Tibial nerve (tissue), 4 donors: ENCODE measurements around the gene GHDC. TPM values are rescaled to one million over a fixed set of nuclear protein-coding genes. Genes with fewer than 3 reads are reported as not detected.
"Not testable (repeated sequence)": the region's sequence is repeated elsewhere in the genome, so short reads cannot be mapped to it uniquely, and the experiment has no call there.

ENCODE experiments used
- DNase-seq, 2 donors: peaks; one replicate each; pipeline ENCODE4 v3.0.0-alpha.2; 2019; ENCODE audit warnings: low spot score in 2 of 2
- H3K27ac ChIP-seq, 4 donors: fragments of 200-600 bp; sonication (generic) in 3 of 4; one replicate each; pipeline ENCODE4 v1.5.1; 2017 to 2019; ENCODE audit warnings: mild to moderate bottlenecking in 1 of 4
- H3K27me3 ChIP-seq, 2 donors: fragments of 200-600 bp; sonication (generic) in 1 of 2; one replicate each; pipeline versions ENCODE4 v1.5.1 to v1.6.0; 2017 to 2019
- H3K36me3 ChIP-seq, 3 donors: fragments of 200-600 bp; sonication (generic); one replicate each; pipeline ENCODE4 v1.5.1; 2018 to 2019
- H3K4me1 ChIP-seq, 4 donors: fragments of 200-600 bp; sonication (generic) in 3 of 4; one replicate each; pipeline ENCODE4 v1.5.1; 2017 to 2019
- H3K4me3 ChIP-seq, 4 donors: fragments of 200-600 bp; sonication (generic) in 3 of 4; one replicate each; pipeline ENCODE4 v1.5.1; 2017 to 2019; ENCODE audit warnings: mild to moderate bottlenecking in 1 of 4, moderate library complexity in 1 of 4
- H3K9me3 ChIP-seq, 4 donors: fragments of 200-600 bp; sonication (generic) in 3 of 4; one replicate each; pipeline ENCODE4 v1.5.1; 2017 to 2019
- EP300 ChIP-seq, 2 donors: sonication (generic); formaldehyde crosslinking; IDR thresholded peaks; one replicate each; pipeline ENCODE4 v1.6.1; 2017; ENCODE audit warnings: antibody characterized with exemption in 2 of 2, mild to moderate bottlenecking in 1 of 2
- POLR2A ChIP-seq, 2 donors: fragments of 450-650 bp; IDR thresholded peaks; one replicate each; pipeline ENCODE4 v1.6.1; 2017; ENCODE audit warnings: antibody characterized with exemption in 2 of 2, mild to moderate bottlenecking in 2 of 2, moderate library complexity in 2 of 2
- WGBS, 2 donors: methylation state at CpG; one replicate each; pipeline ENCODE4 v1.1.5; 2018; 5-methylcytosine and 5-hydroxymethylcytosine counted together
- total RNA-seq, 4 donors: library from RNA; depleted of rRNA; stranded (reverse); fragments of >200 nt; gene quantifications; one replicate each; pipeline ENCODE4 v1.1.0, GENCODE V29; 2016
- TF ChIP-seq, protein P1 (sequence below), 5 experiments: fragments of 200-600 bp in 3 of 5; fragments of 450-650 bp in 2 of 5; sonication (generic) in 3 of 5; IDR thresholded peaks; one replicate each; pipeline ENCODE4 v1.5.1; 2016 to 2019; ENCODE audit warnings: antibody characterized with exemption in 5 of 5, mild to moderate bottlenecking in 3 of 5, moderate library complexity in 2 of 5

The GHDC gene, protein sequence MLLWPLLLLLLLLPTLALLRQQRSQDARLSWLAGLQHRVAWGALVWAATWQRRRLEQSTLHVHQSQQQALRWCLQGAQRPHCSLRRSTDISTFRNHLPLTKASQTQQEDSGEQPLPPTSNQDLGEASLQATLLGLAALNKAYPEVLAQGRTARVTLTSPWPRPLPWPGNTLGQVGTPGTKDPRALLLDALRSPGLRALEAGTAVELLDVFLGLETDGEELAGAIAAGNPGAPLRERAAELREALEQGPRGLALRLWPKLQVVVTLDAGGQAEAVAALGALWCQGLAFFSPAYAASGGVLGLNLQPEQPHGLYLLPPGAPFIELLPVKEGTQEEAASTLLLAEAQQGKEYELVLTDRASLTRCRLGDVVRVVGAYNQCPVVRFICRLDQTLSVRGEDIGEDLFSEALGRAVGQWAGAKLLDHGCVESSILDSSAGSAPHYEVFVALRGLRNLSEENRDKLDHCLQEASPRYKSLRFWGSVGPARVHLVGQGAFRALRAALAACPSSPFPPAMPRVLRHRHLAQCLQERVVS
- 10 to 100 TPM; 36.4 to 77.9 (median 40.7) TPM for total RNA-seq

DNA sequence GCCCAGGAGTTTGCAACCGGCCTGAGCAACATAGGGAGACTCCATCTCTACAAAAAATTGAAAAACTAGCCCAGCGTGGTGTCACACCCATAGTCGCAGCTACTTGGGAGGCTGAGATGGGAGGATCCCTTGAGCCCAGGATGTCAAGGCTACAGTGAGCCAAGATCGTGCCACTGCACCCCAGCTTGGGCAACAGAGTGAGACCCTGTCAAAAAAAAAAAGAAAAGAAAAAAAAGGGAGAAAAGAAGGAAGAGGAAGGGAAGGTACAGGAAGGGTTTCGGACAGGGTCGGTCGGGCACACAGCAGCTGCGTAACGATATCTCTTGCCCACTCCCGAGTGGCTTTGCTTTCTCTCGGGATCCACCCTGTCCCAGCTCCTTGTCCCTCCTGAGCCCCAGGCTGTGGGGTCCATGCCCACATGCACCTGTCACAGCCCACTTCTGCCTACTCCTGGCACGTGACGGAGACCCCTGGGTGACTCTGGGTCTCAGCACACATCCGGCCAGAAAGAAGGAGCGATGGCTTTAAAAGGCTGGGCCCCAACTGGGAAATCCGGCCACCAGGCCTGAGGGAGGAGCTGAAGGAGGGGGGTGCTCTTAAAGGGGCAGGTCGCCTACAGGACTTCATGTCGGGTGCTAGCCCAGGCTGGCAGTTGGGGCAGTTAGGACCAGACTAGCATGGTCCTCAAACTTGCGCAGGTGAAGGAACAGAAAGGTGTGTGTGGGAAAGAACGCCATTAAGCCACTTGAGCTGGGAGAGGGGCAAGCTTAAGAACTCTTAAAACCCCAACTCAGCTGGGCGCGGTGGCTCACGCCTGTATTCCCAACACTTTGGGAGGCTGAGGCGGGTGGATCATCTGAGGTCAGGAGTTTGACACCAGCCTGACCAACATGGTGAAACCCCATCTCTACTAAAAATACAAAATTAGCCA lies at the start of gene GHDC:
GHDC (minus strand) TSS at position 526 of the 931 bp plus-strand sequence. CDS start 913 bp downstream, outside the sequence.
- Histone ChIP-seq H3K27ac (peak within 1 kb of the TSS; percentile 61 to 86 (median 86)), H3K36me3 (peaks cover 0 to 35% (median 0%) of the 10 kb centered on the region in 3 donors), H3K27me3 (no peaks in the 10 kb centered on the region), H3K4me1 (peaks cover 0 to 23% (median 12%) of the 10 kb centered on the region in 4 donors), H3K9me3 (no peaks in the 10 kb centered on the region), H3K4me3 (peak within 1 kb of the TSS; percentile 49 to 70 (median 64))
- TF ChIP-seq EP300 (IDR thresholded peaks at IDR 0.05) (peak; percentile 68 to 85), POLR2A (IDR thresholded peaks at IDR 0.05) (peak in 1 of 2 donors; percentile 14)
- TF ChIP-seq, protein P1, sequence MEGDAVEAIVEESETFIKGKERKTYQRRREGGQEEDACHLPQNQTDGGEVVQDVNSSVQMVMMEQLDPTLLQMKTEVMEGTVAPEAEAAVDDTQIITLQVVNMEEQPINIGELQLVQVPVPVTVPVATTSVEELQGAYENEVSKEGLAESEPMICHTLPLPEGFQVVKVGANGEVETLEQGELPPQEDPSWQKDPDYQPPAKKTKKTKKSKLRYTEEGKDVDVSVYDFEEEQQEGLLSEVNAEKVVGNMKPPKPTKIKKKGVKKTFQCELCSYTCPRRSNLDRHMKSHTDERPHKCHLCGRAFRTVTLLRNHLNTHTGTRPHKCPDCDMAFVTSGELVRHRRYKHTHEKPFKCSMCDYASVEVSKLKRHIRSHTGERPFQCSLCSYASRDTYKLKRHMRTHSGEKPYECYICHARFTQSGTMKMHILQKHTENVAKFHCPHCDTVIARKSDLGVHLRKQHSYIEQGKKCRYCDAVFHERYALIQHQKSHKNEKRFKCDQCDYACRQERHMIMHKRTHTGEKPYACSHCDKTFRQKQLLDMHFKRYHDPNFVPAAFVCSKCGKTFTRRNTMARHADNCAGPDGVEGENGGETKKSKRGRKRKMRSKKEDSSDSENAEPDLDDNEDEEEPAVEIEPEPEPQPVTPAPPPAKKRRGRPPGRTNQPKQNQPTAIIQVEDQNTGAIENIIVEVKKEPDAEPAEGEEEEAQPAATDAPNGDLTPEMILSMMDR (IDR thresholded peaks at IDR 0.05), result peak in 1 of 5 experiments; percentile 55
- peak; percentile 61 to 87 for DNase-seq
- WGBS, 2 donors, result 20 to 27% methylated on average over 24 of the region's 24 CpGs

DNA sequence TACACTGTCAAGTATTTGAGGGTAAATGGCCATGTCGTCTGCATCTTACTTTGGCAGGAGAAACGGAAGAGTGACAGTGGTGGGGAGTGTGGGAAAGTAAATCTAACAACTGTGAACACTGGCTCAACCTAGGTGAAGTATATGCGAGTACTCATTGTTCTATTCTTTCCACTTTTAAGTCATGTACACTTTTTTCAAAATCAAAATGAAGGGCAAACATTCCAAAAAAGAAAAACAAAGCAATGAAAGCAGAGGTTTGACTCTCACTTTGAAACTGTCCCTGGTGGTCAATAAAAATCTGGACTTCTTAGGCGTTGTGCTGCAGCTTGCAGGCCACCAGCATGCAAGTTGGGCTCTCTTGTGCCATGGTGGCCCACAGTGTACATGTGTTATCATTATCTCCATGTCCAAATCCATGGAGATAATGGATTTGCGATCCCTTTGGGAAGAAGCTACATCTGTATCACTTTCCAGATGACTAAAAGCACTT lies 49.2 kb upstream of the GHDC start:
- H3K27me3 ChIP-seq, result no peaks in the 10 kb centered on the region
- H3K9me3 ChIP-seq, result no peaks in the 10 kb centered on the region
- no peak overlapping the region for H3K4me3 ChIP-seq
- H3K4me1 ChIP-seq, result peaks cover 0 to 47% (median 8%) of the 10 kb centered on the region in 4 donors
- no peak for DNase-seq
- 55 to 57% methylated on average over 5 of the region's 5 CpGs for WGBS, 2 donors
- no peaks in the 10 kb centered on the region for H3K36me3 ChIP-seq
- TF ChIP-seq, protein P1 (IDR thresholded peaks at IDR 0.05), result no peak
- no peak for TF ChIP-seq EP300 (IDR thresholded peaks at IDR 0.05)
- no peak for TF ChIP-seq POLR2A (IDR thresholded peaks at IDR 0.05)
- peak overlapping the region in 1 of 4 donors; percentile 1 for H3K27ac ChIP-seq

DNA sequence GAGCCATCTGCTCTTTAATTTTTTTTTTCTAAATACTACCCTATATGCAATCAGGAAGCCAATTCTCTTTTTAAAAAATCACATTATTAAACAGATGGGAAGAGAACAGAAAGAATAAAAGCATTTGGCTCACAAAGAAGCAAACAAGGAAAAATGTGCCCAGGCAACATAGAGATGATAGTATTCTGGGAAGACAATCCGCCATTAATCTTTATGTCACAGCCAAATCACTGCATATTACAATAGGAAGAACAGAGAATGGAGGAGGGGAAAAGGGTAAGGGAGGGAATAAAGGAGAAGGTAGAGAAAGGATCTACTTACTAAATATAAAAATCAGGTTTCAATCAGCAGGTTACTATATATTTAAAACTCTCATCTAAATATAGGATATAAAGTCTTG lies 47.6 kb upstream of the GHDC start:
- no peak overlapping the region for H3K27ac ChIP-seq
- H3K36me3 ChIP-seq, result no peaks in the 10 kb centered on the region
- DNase-seq, result no peak
- TF ChIP-seq, protein P1 (IDR thresholded peaks at IDR 0.05), result no peak
- TF ChIP-seq EP300 (IDR thresholded peaks at IDR 0.05) (no peak), POLR2A (IDR thresholded peaks at IDR 0.05) (no peak)
- no peak overlapping the region for H3K4me3 ChIP-seq
- H3K4me1 ChIP-seq, result peaks cover 0 to 32% (median 2%) of the 10 kb centered on the region in 4 donors
- H3K9me3 ChIP-seq, result no peaks in the 10 kb centered on the region
- WGBS, 2 donors, result 97 to 100% methylated on average over 1 of the region's 1 CpG
- H3K27me3 ChIP-seq, result no peaks in the 10 kb centered on the region

DNA sequence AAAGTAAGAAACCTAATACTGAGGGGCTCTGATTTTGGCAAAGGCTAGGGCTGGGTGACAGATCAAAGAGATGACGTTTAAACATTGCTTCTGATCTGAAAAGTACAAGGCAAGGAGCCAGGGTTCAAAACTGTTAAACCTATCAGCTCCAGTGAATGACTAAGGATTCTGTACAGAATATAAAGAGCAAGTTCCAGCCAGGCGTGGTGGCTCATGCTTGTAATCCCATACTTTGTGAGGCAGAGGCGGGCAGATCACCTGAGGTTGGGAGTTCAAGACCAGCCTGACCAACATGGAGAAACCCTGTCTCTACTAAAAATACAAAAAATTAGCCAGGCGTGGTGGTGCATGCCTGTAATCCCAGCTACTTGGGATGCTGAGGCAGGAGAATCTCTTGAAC lies 46.6 kb upstream of the GHDC start:
- not testable (repeated sequence) for DNase-seq

DNA sequence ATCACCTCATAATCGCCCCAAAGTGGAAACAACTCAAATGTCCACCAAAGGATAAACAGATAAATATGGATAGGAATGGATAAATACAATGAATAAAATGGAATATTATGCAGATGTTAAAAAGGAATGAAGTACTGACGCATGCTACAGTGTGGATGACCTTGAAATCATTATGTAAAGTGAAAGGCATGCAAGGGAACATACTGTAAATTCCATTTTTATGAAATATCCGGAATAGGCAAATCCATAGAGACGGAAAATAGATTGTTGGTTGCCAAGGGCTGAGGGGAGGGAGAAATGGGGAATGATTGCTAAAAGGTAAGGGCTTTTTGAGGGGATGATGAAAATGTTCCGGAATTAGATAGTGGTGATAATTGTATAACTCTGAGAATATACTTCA lies 45.9 kb upstream of the GHDC start:
- Histone ChIP-seq H3K4me3 (no peak overlapping the region), H3K27me3 (no peaks in the 10 kb centered on the region), H3K36me3 (no peaks in the 10 kb centered on the region), H3K27ac (no peak overlapping the region), H3K4me1 (peaks cover 0 to 24% (median 2%) of the 10 kb centered on the region in 4 donors), H3K9me3 (no peaks in the 10 kb centered on the region)
- 69 to 73% methylated on average over 5 of the region's 5 CpGs for WGBS, 2 donors
- no peak for TF ChIP-seq EP300 (IDR thresholded peaks at IDR 0.05)
- TF ChIP-seq POLR2A (IDR thresholded peaks at IDR 0.05), result no peak
- TF ChIP-seq, protein P1 (IDR thresholded peaks at IDR 0.05), result no peak
- no peak for DNase-seq

More for the DNA sequence above, 46.6 kb upstream of the GHDC start:
- H3K27me3 ChIP-seq, H3K4me3 ChIP-seq, H3K27ac ChIP-seq, H3K9me3 ChIP-seq, H3K36me3 ChIP-seq: not testable (repeated sequence)
- peaks cover 0 to 24% (median 2%) of the 10 kb centered on the region in 4 donors for H3K4me1 ChIP-seq
- WGBS, 2 donors, result 78 to 79% methylated on average over 4 of the region's 4 CpGs

DNA sequence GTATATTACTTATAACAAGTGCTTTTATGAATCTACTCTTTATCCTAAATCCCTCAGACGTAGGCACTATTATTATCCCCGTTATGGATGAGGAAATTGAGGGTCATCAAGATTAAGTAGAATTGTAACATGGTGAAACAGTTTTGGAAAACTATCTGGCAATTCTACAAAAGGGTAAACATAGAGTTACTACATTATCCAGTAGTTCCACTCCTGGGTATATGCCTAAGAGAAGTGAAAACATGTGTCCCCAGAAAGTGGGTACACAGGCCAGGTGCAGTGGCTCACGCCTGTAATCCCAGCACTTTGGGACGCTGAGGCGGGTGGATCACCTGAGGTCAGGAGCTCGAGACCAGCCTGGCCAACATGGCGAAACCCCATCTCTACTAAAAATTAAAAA lies 45.3 kb upstream of the GHDC start:
- not testable (repeated sequence) for H3K9me3 ChIP-seq, DNase-seq, H3K36me3 ChIP-seq, H3K4me3 ChIP-seq, H3K27ac ChIP-seq, H3K27me3 ChIP-seq
- WGBS, 2 donors, result 84% methylated on average over 7 of the region's 7 CpGs
- peaks cover 0 to 24% (median 2%) of the 10 kb centered on the region in 4 donors for H3K4me1 ChIP-seq
